G401.6 (cell line): Measurements from ENCODE around the gene FXYD6.

Experiments used
- FAIRE-seq: peaks from 2 replicates; lab custom pipeline; 2012; peaks lifted over from hg19 to GRCh38; lab: Jason Lieb, UNC

Gene FXYD6

GRCh38 chr11:117828611-117829368, 47.7 kb downstream of the FXYD6 start:
- FAIRE-seq = no peak

GRCh38 chr11:117827521-117828511, 48.6 kb downstream of the FXYD6 start:
- no peak for FAIRE-seq

DNA sequence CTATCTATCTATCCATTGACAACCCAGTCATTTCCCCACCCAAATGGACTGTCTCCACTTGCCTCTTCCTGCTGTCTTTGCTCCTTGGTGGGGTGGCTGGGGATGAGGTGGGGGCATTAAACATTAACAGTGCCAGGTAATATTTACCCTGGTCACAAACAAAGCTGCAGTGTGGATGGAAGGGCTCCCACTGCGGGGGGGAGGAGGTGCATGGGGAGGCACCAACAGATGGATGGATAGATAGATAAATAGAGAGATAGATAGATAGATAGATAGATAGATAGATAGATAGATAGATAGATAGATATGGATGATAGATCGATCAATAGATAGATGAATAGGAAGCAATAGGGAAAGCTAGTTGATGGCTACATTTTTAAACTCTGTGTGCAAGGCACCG, 49.6 kb downstream of the FXYD6 start:
- FAIRE-seq = no peak

- FAIRE-seq = no peak
These were observed 50.3 kb downstream of the FXYD6 start for GRCh38 chr11:117826190-117826570.

- no peak for FAIRE-seq
These were observed 50.8 kb downstream of the FXYD6 start for GRCh38 chr11:117825538-117826189.

GRCh38 chr11:117824571-117825537, 51.6 kb downstream of the FXYD6 start, which contains the start of gene FXYD2:
FXYD2 (minus strand) TSS chr11:117824744; CDS start chr11:117824678, 66 bp downstream.
- no peak for FAIRE-seq

GRCh38 chr11:117823946-117824420, 52.5 kb downstream of the FXYD6 start:
- FAIRE-seq = no peak

- FAIRE-seq = no peak
These were observed 53.0 kb downstream of the FXYD6 start for GRCh38 chr11:117823294-117823945.

DNA sequence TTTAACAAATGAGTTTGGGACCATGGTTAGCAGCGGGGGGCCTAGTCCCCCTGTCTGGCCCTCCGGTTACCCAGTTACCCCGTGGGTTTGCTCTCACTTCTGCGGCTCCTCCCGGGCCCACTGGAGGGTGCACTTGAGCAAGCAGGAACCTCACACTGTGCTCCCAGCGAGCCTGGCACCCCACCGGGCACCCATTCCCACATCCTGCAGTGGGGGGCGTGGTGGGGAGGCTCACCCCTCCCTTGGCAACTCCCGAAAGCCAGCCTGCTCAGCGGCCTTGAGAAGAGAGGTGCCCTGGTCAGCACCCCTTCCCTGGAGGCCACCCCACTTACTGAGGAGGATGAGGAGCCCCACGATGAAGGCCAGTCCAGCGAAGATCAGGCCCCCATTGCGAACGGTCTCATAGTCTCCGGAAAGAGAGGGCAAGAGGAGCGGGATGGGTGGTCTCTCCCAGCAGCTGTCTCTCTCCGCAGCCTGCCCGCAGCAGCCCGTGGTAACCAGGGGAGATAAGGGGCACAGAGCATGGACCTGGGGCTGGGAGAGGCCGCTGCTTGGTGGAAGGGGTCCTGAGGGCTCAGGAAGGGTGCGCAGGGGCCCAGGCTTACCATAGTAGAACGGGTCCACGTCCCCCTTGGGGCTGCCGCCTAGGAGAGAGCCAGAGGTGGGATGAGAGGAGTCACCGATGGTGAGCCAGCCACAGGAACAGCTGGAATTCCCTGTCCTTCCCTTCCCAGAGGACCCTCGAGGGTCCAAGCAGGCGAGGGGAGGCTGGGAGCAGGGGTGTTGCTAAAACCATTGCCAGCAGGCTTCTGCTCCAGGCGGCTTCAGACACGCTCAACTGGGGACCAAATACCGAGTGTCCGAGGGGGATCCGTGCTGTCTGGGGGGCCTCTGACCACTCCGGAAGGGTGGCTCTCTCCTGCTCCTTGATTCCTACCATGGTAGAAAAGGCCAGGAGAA, 54.1 kb downstream of the FXYD6 start:
- FAIRE-seq = no peak

GRCh38 chr11:117821431-117821830, 55.0 kb downstream of the FXYD6 start:
- FAIRE-seq = no peak

- no peak for FAIRE-seq
These were observed 55.9 kb downstream of the FXYD6 start for GRCh38 chr11:117820516-117820915.

DNA sequence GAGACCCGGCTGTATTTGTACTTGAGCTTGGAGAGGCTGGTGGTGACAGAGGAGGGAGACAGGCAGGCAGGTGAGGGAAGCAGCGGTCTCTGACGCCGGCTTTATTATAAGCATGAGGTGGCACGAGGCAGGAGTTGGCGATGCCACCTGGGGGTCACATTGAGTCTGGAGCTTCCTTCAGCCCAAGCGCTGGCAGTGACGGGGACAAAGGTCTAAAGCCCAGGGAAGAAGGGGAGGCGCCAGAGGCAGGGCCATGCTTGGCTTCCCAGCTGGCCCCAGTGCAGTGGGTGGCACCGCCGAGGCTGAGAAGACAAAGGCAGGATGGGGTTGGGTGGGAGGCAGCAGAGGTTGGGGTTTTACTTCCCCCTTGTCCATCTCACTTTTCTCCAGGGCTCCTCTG, 56.4 kb downstream of the FXYD6 start:
- FAIRE-seq = no peak

- no peak for FAIRE-seq
These were observed 57.1 kb downstream of the FXYD6 start for GRCh38 chr11:117819096-117820040.

- FAIRE-seq = no peak
These were observed 58.2 kb downstream of the FXYD6 start for GRCh38 chr11:117818041-117818873.

DNA sequence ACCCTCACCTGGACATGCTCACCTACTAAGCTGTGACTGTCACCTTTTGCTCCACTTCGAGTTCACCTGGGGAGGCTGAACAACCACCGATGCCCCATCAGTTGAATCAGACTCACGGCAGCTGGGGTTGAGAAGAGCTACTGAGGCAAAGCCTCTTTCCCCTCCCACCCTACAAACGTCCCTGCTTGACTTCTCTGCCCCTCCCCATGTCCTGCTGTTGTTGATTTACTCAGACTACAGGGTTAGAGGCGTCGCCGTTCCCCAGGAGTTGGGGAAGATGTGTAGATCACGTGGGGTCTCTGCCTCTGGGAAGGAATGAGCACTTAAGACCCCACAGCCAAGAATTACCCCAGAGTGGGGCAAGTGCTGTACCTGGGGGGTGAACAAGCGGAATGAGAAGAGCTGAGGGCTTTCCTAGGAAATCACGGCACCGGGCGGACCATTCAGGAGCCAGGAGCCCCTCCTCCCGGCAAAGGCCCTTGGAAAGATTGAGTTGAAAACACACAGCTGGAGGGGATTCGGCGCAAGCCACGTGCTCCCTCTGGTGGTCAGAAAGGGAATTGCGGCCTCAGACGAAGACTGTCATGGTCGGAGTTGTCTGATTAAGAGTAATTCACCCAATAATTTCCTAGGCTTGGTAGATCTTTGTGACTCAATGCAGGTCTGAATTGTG, 59.0 kb downstream of the FXYD6 start:
- FAIRE-seq = peak; percentile 13

DNA sequence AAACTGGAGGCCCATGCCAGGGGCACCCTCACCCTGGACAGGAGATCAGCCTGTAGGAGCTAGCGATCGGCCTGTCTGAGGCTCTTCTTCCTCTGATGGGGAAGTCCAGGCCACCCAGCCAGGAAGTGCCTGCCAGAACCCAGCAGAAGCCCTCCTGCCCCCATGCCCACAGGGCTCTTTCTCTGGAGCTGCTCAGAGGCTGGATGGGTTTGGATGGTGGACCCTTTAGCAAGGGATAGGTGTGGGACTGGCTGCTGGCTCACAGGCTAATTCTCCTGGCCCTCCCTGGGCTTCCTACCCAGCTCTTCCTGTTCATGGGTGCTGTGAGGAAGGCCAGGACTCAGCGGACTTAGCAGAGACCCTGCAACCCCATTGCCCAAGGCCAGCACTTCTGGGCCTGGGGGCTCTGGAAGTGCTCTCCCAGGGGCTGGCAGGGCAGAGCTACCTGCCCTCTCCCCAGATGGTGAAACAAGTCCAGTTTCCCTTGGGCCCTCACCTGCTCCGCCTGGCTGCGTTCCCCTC, 59.6 kb downstream of the FXYD6 start:
- FAIRE-seq = no peak
